Right lobe of liver (tissue), 6 donors: ENCODE measurements around the gene LENG9. TPM values are rescaled to one million over a fixed set of nuclear protein-coding genes. Genes with fewer than 3 reads are reported as not detected.

Experiments used
- ATAC-seq, 4 donors: fragments of 200-7000 bp; cut with Tn5 transposase; one replicate each; pipeline ENCODE4 v1.9.1; 2020; ENCODE audit warnings: mild to moderate bottlenecking in 4 of 4, moderate library complexity in 4 of 4
- DNase-seq, 3 donors: peaks; one replicate each; pipeline ENCODE4 v3.0.0-alpha.2; 2020
- H3K27ac ChIP-seq, 3 donors: fragments of 200-600 bp; one replicate each; pipeline ENCODE4 v1.8.0; 2022
- H3K27me3 ChIP-seq, 2 donors: fragments of 200-600 bp; one replicate each; pipeline ENCODE4 v1.8.0; 2022
- H3K36me3 ChIP-seq, 4 donors: fragments of 200-600 bp; sonication (generic) in 1 of 4; one replicate each; pipeline versions ENCODE4 v1.5.1 to v1.8.0; 2017 to 2022; ENCODE audit warnings: control low read depth in 1 of 4
- H3K4me1 ChIP-seq, 4 donors: fragments of 200-600 bp; sonication (generic) in 1 of 4; one replicate each; pipeline versions ENCODE4 v1.5.1 to v1.8.0; 2017 to 2022; ENCODE audit warnings: control low read depth in 1 of 4
- H3K4me3 ChIP-seq, 3 donors: fragments of 200-600 bp; one replicate each; pipeline ENCODE4 v1.8.0; 2022
- H3K9me3 ChIP-seq, 4 donors: fragments of 200-600 bp; sonication (generic) in 1 of 4; one replicate each; pipeline versions ENCODE4 v1.5.1 to v1.8.0; 2017 to 2022; ENCODE audit warnings: control low read depth in 1 of 4
- POLR2A ChIP-seq: fragments of 450-650 bp; IDR thresholded peaks from one replicate; pipeline ENCODE4 v1.6.1; 2017; ENCODE audit warnings: antibody characterized with exemption, mild to moderate bottlenecking
- WGBS: methylation state at CpG from one replicate; pipeline ENCODE4 v1.1.6; 2018; ENCODE audit warnings: low coverage, low lambda C conversion rate; ENCODE audit not compliant: insufficient coverage; ENCODE audit errors: missing lambda C conversion rate; 5-methylcytosine and 5-hydroxymethylcytosine counted together
- intact Hi-C, 2 donors: fragments of 100-400 bp; cut with DNase I; formaldehyde crosslinking; loops; one replicate each; pipeline versions ENCODE4 v1.11.2 to v1.14.1; 2022
- total RNA-seq, 6 experiments: library from RNA; depleted of rRNA in 2 of 6; stranded (reverse); fragments of >200 nt in 2 of 6; fragmentation: NEBNext Ultra II Directional in 3 of 6; extraction: Animal tissue kit (Norgen Biotek cat#: 25700) in 3 of 6; gene quantifications; one replicate each; pipeline versions ENCODE4 v1.1.0 to v1.2.4, GENCODE V29; 2016 to 2023
- TF ChIP-seq, protein P1 (sequence below), 4 donors: fragments of 200-600 bp in 3 of 4; fragments of 450-650 bp in 1 of 4; IDR thresholded peaks; one replicate each; pipeline versions ENCODE4 v1.5.1 to v1.8.0; 2016 to 2022; ENCODE audit warnings: antibody characterized with exemption in 4 of 4, mild to moderate bottlenecking in 2 of 4
- donor health status: DM: no; HTN: yes; CAD: no.
- donor health status: DM: no; HTN: no; CAD: no.
- donor health status: DM: no; HTN: no; CAD: no.
- donor health status: DM: no; HTN: yes; CAD: no.
- donor health status: DM: no; HTN: yes; CAD: no.

LENG9 gene
- total RNA-seq, 6 experiments from 2014 or later = 1.5 to 5.7 (median 3.3) TPM

DNA sequence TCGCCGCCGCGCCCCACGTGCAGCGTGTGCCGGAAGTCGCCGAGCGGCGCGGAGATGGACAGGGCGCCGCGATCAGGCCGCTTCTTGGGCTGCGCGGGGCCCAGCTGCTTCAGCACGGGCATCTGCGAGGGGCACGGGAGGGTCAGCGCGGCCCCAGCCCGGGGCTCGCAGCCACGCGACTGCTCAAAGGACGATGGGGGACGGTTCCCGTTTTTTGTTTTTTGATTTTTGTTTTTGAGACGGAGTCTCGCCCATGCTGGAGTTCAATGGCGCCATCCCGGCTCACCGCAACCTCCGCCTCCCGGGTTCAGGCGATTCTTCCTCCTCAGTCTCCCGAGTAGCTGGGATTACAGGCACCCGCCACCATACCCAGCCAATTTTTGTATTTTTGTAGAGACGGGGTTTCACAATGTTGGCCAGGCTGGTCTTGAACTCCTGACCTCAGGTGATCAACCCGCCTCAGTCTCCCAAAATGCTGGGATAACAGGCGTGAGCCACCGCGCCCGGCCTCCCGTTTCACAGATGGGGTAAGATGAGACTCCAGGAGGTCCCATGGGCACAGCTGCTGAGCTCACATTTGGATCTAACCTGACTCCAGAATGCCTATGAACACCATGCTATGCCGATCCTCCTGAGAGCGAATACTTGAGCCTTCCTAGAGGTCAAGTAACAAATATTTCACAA is 2.0 kb upstream of the LENG9 start:
- Histone ChIP-seq H3K9me3 (no peaks in the 10 kb centered on the region), H3K4me3 (no peak overlapping the region), H3K36me3 (peaks cover 5 to 18% (median 8%) of the 10 kb centered on the region in 4 donors), H3K27me3 (no peaks in the 10 kb centered on the region), H3K27ac (no peak overlapping the region), H3K4me1 (peaks cover 0 to 12% (median 5%) of the 10 kb centered on the region in 4 donors)
- no peak for ATAC-seq
- 73% methylated on average over 16 of the region's 49 CpGs for WGBS
- DNase-seq = peak in 1 of 3 donors; percentile 47
- TF ChIP-seq, protein P1, sequence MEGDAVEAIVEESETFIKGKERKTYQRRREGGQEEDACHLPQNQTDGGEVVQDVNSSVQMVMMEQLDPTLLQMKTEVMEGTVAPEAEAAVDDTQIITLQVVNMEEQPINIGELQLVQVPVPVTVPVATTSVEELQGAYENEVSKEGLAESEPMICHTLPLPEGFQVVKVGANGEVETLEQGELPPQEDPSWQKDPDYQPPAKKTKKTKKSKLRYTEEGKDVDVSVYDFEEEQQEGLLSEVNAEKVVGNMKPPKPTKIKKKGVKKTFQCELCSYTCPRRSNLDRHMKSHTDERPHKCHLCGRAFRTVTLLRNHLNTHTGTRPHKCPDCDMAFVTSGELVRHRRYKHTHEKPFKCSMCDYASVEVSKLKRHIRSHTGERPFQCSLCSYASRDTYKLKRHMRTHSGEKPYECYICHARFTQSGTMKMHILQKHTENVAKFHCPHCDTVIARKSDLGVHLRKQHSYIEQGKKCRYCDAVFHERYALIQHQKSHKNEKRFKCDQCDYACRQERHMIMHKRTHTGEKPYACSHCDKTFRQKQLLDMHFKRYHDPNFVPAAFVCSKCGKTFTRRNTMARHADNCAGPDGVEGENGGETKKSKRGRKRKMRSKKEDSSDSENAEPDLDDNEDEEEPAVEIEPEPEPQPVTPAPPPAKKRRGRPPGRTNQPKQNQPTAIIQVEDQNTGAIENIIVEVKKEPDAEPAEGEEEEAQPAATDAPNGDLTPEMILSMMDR (IDR thresholded peaks at IDR 0.05) = no peak
- no peak for TF ChIP-seq POLR2A
- intact Hi-C loops = no loop called here

DNA sequence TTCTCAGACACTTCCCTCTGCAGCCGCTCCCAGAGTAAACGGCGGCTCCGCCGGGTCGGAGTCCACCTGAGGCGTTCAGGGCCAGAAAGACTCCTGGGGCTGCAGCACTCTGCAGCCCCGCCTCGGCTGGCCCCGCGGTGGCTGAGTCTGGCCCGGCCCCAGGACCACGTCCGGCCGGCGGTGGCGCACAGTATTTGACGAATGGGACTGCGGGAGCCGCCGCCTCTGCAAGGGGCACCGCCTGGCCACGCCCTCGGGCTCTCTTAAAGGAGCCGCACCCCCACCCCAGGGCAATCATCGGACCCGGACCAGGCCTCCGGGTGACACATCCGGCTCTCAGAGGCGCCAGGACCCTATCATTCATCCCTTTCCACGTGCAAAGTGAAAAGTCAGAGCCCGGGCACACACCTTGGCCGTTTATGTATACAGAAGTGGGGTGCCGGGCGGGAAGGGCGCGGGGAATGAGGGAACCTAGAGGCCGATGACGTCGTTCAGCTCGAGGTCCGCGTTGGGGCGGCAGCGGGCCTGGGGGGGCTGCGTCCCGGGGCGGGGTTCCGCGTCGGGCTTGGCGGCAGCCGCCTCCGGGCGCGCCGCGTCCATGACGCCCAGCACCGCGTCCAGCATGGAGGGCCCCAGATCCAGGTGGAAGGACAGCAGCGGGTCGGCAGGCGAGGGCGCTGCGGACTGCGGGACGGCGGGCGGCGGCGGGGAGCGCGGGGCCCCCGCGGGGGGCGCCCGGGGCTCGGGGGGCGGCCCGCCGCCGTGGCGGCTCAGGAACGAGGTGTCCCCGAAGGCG is 1.2 kb upstream of the LENG9 start:
- Histone ChIP-seq H3K36me3 (peaks cover 5 to 24% (median 9%) of the 10 kb centered on the region in 4 donors), H3K9me3 (no peaks in the 10 kb centered on the region), H3K4me3 (peak overlapping the region; percentile 20 to 72 (median 66)), H3K27ac (peak overlapping the region; percentile 83 to 95 (median 91)), H3K27me3 (no peaks in the 10 kb centered on the region), H3K4me1 (peaks cover 0 to 12% (median 5%) of the 10 kb centered on the region in 4 donors)
- TF ChIP-seq, protein P1 (IDR thresholded peaks at IDR 0.05) = no peak
- TF ChIP-seq POLR2A = peak; percentile 85
- ATAC-seq (peak; percentile 60 to 76 (median 73)), DNase-seq (peak; percentile 94 to 95 (median 94))
- intact Hi-C loops = no loop called here
- 3% methylated on average over 30 of the region's 87 CpGs for WGBS

DNA sequence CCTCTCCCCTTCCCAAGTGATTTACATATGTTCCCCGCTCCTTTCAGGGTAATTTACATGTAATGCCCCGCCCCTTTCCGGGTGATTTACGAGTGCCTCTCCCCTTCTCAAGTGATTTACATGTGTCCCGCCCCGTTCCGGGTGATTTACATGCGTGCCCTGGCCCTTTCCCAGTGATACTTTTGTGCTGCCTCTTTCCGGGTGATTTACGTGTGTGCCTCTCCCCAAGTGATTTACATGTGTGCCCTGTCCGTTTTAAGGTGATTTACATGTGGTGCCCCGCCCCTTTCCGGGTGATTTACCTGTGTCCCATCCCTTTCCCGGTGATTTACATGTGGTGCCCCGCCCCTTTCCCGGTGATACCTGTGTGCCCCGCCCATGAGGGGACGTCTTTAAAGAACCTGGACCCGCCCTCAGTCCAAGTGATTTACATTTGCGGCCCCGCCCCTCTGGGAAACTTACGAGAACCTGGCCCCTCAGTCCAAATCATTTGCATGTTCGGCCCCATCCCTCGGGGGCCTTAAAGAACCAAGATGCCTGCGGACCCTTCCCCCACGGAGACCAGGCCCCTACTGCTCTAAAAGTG is 559 bp upstream of the LENG9 start:
- no peaks in the 10 kb centered on the region for H3K9me3 ChIP-seq
- peak overlapping the region; percentile 20 to 72 (median 66) for H3K4me3 ChIP-seq
- DNase-seq = peak; percentile 95 to 97 (median 95)
- H3K36me3 ChIP-seq = peaks cover 5 to 29% (median 12%) of the 10 kb centered on the region in 4 donors
- peak; percentile 65 to 72 (median 70) for ATAC-seq
- intact Hi-C loops = no loop called here
- TF ChIP-seq, protein P1 (IDR thresholded peaks at IDR 0.05) = no peak
- H3K4me1 ChIP-seq = peaks cover 0 to 12% (median 5%) of the 10 kb centered on the region in 4 donors
- H3K27ac ChIP-seq = peak overlapping the region; percentile 83 to 95 (median 91)
- no peaks in the 10 kb centered on the region for H3K27me3 ChIP-seq
- 1% methylated on average over 26 of the region's 26 CpGs for WGBS

DNA sequence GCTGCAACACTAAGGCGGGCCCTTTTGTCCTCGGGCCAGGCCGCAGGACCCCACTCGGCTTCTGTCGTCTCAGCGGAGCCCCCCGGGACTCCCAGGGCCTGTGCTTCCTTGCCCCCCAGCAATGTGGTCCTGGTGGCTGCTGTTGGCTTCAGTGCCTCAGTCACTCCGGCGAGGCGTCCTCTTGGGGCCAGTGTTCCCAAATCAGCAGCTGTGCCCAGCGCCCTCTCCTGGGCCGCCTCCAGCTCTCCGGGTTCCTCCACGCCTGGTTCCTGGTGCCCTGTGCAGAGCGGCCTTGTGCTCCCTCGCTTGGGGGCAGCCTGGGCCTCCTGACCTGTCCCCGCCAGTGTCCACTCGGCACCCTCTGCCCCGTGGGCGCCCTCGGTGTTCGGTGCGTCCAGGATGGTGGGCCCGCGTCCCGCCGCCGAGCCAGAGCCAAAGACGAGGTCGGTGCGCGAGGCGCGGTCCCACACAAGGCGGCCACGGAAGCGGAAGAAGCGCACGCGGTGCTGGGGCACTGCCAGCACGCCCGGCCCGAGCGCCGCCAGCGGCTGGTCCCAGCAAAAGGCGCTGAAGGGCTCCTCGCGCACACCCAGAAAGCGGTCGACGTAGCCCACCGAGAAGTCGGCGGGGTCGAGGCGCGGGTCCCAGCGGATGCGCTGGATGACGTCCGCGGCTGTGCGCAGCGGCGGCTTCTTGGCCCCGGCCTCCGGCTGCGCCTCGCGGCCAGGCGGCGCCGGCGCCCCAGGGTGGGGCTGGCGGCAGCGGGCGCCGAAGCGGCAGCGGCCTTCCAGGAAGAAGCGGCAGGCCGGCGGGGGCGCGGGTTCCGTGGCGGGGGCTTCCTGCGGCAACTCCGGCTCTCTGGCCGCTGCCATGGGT is 685 bp downstream of the LENG9 start:
- Histone ChIP-seq H3K27me3 (no peaks in the 10 kb centered on the region), H3K4me3 (peak overlapping the region; percentile 42 to 72 (median 66)), H3K9me3 (no peaks in the 10 kb centered on the region), H3K4me1 (peaks cover 0 to 12% (median 5%) of the 10 kb centered on the region in 4 donors), H3K27ac (peak overlapping the region; percentile 83 to 95 (median 91)), H3K36me3 (peaks cover 13 to 42% (median 22%) of the 10 kb centered on the region in 4 donors)
- intact Hi-C loops = no loop called here
- WGBS = no CpG with 5 or more reads among the region's 91 CpGs
- ATAC-seq = peak; percentile 7 to 32 (median 20)
- peak; percentile 77 to 83 (median 80) for DNase-seq
- TF ChIP-seq, protein P1 (IDR thresholded peaks at IDR 0.05) = peak in 2 of 4 donors; percentile 15 to 19
- no peak for TF ChIP-seq POLR2A
